Measurements from ENCODE around the gene GNB3. TPM values are rescaled to one million over a fixed set of nuclear protein-coding genes. Genes with fewer than 3 reads are reported as not detected.

The GNB3 gene
- 2.6 and 2.9 TPM in 2 replicates for total RNA-seq

DNA sequence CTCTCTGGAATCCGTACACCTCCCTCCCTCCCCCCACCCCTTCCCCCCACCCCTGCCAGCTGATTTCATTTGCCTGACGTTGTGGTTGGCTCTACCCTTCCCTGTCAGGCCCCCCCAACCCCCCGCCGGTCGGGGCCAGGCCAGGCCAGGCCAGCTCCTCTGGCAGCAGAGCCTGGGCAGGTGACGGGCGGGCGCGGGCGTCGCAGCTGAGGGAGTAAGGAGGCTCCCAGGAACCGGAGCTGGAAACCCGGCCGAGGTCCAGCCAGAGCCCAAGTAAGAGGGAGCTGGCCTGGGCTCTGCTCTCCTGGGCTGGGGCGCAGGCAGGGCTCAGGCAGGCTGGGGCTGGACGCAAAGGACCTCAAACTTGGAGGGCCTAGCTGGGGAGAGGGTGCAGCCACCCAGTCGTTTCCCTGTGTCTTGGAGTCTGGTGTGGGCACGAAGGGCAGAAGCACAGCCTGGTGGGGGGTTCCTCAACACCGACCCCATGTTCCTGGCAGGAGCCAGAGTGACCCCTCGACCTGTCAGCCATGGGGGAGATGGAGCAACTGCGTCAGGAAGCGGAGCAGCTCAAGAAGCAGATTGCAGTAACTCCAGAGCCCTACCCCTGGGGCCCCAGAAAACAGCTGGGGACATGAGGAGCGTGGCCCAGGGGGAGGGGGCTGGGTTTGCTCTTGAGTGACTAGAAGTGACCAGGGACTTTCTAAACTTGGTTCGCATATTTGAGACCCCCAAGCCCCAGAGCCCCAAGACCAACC, at the start of gene GNB3:
TSS of gene GNB3 (plus strand) at position 165 of the 755 bp plus-strand sequence. CDS start at position 528, 363 bp downstream.

DNA sequence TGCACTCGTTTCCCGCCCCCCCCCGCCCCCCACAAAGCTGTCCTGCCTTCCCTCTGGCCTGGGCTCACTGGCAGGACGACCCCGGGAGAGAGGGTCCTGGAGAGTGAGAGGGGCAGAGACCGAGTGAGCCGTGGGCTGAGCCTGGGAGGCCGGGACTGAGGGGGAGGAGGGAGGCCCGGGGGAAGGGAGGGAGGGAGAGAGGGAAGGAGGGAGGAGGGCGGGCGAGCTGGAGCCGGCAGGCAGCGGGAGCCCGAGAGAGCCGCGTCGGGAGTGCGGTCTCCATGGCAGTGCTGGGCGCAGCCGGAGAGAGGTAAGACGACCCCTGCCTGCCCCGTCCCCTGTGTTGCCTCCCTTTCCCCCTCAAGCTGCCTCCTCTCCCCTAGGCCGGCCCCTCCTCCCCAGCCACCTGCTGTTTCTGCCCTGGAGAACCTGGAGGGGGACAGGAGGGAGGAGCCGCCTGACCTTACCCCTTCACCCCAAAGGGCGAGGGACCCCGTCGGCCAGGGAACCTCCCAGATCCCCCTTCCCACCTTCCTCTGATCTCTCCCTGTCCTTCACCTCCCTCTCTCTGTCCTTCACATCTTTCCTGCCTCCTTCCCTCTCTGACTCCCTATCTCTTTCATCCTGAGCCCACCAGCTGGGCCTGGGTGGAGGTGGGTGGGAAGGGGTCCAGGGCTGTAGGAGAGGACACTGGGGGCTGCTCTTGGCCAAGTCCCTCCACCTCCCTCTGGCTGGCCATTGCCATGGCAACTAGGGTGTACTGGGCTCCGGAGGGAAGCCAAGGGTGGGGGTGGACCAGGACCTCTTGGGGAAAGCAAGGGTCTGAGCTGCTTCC, 18.9 kb upstream of the GNB3 start, which contains the start of gene GPR162:
TSS of gene GPR162 (plus strand) at position 231 of the 835 bp plus-strand sequence. CDS start 2,078 bp downstream, outside the sequence.

DNA sequence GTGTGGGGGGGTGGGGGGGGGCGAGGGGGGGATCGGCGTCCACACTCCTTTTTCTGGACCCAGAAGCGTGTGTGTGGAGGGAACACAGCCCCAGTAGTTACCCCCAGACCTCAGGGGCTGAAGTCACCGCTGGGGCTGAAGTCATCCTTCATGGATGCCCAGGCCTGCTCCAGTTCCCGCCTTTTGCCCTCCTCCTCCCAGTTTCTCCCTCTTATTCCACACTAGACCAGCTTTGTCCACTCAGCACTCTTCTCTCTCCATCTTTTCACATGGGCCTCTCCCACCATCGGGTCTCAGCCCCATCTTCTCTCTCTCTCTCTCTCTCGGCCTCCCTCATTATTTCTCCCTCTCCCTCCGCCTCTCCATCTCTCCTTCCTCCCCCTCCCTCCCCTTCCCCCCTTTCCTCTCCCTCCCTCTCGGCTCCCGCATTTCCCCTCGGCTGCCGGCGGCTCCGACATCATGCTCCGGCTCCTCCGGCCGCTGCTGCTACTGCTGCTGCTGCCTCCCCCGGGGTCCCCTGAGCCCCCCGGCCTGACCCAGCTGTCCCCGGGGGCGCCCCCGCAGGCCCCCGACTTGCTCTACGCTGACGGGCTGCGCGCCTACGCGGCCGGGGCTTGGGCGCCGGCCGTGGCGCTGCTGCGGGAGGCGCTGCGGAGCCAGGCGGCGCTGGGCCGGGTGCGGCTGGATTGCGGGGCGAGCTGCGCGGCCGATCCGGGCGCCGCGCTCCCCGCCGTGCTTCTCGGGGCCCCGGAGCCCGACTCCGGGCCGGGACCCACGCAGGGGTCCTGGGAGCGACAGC, 12.5 kb upstream of the GNB3 start, which contains the start of gene P3H3:
TSS of gene P3H3 (plus strand) at position 426 of the 799 bp plus-strand sequence. CDS start at position 460, 34 bp downstream.

DNA sequence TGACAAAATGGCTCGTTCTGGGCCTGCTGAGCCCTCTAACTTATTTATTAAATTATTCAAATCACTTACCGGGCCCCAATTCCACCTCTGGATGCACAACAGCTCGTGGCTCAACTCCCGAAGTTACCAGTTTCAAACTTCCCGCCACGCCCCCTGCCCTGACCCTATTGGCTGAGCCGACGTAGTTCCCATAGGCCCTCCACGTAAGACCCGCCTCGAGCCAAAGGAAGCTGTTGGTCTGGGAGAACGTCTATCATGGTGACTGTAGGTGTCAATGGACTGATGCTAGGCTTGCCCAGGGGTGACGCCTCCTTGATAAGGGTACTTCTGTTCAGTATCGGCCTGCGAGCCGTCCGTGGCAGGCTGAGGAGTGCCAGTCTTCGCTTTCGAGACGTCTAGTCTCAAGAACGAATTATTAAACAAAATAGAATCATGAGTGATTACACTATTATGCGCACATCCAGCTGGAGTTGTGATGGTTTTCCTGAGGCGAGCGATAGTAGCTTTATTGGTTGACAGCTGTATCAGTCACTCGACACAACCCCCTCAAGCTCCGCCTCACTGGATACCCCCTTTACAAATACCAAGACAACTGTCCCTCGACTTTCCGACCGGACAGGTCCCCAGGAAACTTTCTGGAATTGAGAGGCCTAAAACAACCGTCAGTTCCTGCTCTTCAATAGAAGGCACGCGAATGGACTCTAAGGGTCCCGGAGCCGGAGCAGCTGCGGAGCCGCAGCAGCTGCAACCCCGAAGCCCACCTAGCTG, 10.6 kb downstream of the GNB3 start, which contains the start of gene CDCA3:
TSS of gene CDCA3 (minus strand) at position 134 of the 768 bp plus-strand sequence. CDS start 334 bp downstream, outside the sequence.

DNA sequence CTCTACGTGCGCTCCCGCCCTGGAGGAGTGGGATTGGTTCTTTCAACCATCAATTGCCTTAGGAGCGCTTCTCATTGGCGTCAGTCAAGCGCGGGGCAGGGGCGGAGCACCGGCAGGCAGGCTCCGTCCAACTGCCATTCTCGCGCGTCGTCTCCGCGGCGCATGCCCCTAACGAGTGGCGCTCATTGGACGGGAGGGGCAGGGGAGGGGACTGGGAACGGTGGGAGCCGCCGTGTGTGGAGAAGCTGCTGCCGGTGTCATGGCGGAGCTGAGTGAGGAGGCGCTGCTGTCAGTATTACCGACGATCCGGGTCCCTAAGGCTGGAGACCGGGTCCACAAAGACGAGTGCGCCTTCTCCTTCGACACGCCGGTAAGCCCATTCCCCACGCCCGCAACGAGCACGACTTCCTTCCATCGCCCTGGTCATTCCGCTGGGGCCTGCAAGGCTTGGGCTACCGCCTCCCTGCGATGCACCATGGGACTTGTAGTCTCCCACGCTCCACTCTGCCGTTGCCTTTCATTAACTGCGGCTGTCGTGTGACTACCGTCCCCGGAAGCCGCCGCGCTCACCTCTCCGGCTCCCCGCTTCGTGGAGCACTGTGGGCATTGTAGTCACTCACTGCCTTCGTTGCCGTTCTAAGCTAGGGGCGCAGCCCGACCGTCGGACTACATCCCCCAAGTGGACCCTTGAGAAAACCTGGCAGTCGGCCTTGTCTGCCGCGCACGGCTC, 11.4 kb downstream of the GNB3 start, which contains the start of gene USP5:
TSS of gene USP5 (plus strand) at position 230 of the 730 bp plus-strand sequence. CDS start at position 260, 30 bp downstream.

DNA sequence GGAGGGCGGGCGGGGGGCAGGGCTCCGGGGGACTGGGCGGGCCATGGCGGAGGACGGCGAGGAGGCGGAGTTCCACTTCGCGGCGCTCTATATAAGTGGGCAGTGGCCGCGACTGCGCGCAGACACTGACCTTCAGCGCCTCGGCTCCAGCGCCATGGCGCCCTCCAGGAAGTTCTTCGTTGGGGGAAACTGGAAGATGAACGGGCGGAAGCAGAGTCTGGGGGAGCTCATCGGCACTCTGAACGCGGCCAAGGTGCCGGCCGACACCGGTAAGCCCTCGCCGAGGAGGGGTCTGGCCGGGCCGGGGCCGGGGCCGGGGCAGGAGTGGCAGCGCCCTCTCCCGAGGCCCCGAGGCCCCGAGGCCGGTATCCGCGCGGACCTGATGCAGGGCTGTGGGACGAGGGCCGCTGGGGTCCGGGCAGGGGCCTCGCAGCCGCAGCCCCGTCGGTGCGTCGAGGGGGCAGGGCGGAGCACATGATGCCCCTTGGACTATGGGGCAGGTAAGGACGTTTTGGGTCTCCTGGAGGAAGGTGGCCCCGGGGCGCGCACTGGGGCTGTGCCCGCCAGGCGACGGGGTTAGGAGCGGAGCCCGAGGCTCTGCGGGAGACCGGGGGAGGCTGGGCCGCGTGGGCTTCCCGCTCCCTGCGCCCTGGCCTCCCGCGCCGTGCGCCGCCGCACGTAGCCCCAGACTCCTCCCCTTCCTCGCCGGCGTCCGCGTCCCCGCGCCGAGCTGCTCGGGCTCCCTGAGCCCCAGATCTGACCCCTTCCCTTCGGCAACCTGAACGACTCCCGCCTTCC, 26.9 kb downstream of the GNB3 start, which contains the start of gene TPI1:
TSS of gene TPI1 (plus strand) at position 119 of the 798 bp plus-strand sequence. CDS start at position 155, 36 bp downstream.

DNA sequence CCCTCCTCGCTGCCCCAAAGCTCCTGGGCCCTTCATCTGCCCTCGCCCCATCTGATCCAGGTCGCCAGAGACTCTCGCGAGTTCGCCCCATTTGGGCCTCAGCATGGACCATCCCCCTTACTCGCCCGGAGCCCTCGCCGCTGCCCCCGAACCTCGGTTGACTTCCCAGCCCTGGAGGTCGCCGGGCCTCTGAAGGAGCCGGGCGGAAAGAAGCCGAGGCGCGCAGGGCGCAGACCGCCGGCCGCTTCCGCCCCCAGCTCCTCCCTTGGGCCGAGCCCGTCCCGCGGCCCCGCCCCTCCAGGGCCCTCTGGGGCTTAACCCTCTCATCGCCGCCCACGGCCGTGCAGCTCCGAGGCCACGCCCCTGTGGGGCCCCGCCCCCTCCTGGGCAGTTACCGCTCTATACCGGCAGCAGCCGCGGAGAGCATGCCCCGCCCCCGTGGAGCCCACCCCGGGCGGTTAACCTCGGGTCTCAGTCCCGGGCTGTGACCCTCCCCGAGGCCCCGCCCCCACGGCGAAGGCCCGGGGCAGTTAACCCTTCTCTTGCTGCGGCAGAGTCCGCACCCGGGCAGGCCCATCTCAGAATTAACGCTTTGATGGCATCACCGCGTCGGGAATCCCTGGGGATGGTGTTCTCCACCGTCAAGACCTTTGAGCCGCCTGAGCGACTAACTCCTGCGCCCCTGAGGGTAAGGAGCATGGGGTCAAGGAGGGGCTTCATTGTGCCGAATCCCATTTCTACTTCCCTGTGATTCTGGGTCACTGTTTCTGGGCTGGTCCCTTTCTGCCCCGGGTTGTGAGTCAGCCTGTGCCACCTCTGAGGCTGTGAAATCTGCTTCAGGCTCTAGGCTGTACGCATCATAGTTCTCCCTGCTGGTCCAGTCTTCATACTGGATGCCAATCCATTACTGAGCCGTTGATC, 32.6 kb downstream of the GNB3 start, which contains the start of gene SPSB2:
TSS of gene SPSB2 (minus strand) at position 210 of the 921 bp plus-strand sequence. CDS start 402 bp downstream, outside the sequence.

Other genes starting within 250 kb of the GNB3 start
- 225 and 228 TPM in 2 replicates for gene CHD4, start 233.5 kb upstream of the GNB3 start, total RNA-seq
- gene LPAR5, start 205.0 kb upstream of the GNB3 start, total RNA-seq: 0.10 TPM in 1 of 2 replicates, not detected in the other
- 0.57 and 1.6 TPM in 2 replicates for gene ACRBP, start 193.5 kb upstream of the GNB3 start, total RNA-seq
- 37.7 and 40.8 TPM in 2 replicates for gene ING4, start 177.8 kb upstream of the GNB3 start, total RNA-seq
- 30.2 and 31.4 TPM in 2 replicates for gene ZNF384, start 151.6 kb upstream of the GNB3 start, total RNA-seq
- gene PIANP, start 140.1 kb upstream of the GNB3 start, total RNA-seq: not detected in 2 replicates
- gene COPS7A, start 116.9 kb upstream of the GNB3 start, total RNA-seq: 42.5 and 45.7 TPM in 2 replicates
- gene MLF2, start 87.8 kb upstream of the GNB3 start, total RNA-seq: 141 and 153 TPM in 2 replicates
- gene PTMS, start 74.6 kb upstream of the GNB3 start, total RNA-seq: 126 and 169 TPM in 2 replicates
- 0.10 and 0.33 TPM in 2 replicates for gene LAG3, start 68.4 kb upstream of the GNB3 start, total RNA-seq
- gene CD4, start 51.4 kb upstream of the GNB3 start, total RNA-seq: not detected in 2 replicates
- 3.4 and 6.5 TPM in 2 replicates for gene GPR162, start 19.1 kb upstream of the GNB3 start, total RNA-seq
- gene P3H3, start 12.5 kb upstream of the GNB3 start, total RNA-seq: 43.7 and 58.1 TPM in 2 replicates
- 8.2 and 21.6 TPM in 2 replicates for gene CDCA3, start 10.4 kb downstream of the GNB3 start, total RNA-seq
- 93.1 and 105 TPM in 2 replicates for gene USP5, start 11.2 kb downstream of the GNB3 start, total RNA-seq
- gene TPI1, start 26.6 kb downstream of the GNB3 start, total RNA-seq: 757 and 836 TPM in 2 replicates
- 3.3 and 4.3 TPM in 2 replicates for gene SPSB2, start 32.4 kb downstream of the GNB3 start, total RNA-seq
- gene LRRC23, start 63.9 kb downstream of the GNB3 start, total RNA-seq: 2.5 and 2.9 TPM in 2 replicates
- 3.1 and 5.6 TPM in 2 replicates for gene ENO2, start 73.7 kb downstream of the GNB3 start, total RNA-seq
- 14.9 and 17.3 TPM in 2 replicates for gene ATN1, start 87.0 kb downstream of the GNB3 start, total RNA-seq
- gene RNU7-1, start 102.9 kb downstream of the GNB3 start, total RNA-seq: not detected in 2 replicates
- 62.0 and 91.1 TPM in 2 replicates for gene C12orf57, start 103.1 kb downstream of the GNB3 start, total RNA-seq
- 1.2 and 2.0 TPM in 2 replicates for gene PTPN6, start 110.4 kb downstream of the GNB3 start, total RNA-seq
- gene PHB2, start 129.7 kb downstream of the GNB3 start, total RNA-seq: 257 and 283 TPM in 2 replicates
- 31.0 and 36.5 TPM in 2 replicates for gene EMG1, start 130.0 kb downstream of the GNB3 start, total RNA-seq
- gene LPCAT3, start 177.6 kb downstream of the GNB3 start, total RNA-seq: 7.8 and 13.4 TPM in 2 replicates
- gene C1S, start 219.8 kb downstream of the GNB3 start, total RNA-seq: 0.48 and 0.98 TPM in 2 replicates